Coronary artery (tissue), 2 donors: ENCODE results near the gene ERO1B.

Source experiments
- DNase-seq: peaks from one replicate; pipeline ENCODE4 v3.0.0-alpha.2; 2017; ENCODE audit warnings: low spot score
- H3K27ac ChIP-seq, 2 donors: fragments of 200-600 bp; sonication (generic); one replicate each; pipeline ENCODE4 v1.5.1; 2016 to 2019
- H3K4me3 ChIP-seq: fragments of 200-600 bp; sonication (generic); 2 replicates; pipeline ENCODE4 v1.5.1; 2016; ENCODE audit warnings: mild to moderate bottlenecking, moderate library complexity
- CTCF ChIP-seq: fragments of 200-600 bp; sonication (generic); IDR thresholded peaks from one replicate; pipeline ENCODE4 v1.5.1; 2019; ENCODE audit warnings: antibody characterized with exemption

ERO1B gene

DNA sequence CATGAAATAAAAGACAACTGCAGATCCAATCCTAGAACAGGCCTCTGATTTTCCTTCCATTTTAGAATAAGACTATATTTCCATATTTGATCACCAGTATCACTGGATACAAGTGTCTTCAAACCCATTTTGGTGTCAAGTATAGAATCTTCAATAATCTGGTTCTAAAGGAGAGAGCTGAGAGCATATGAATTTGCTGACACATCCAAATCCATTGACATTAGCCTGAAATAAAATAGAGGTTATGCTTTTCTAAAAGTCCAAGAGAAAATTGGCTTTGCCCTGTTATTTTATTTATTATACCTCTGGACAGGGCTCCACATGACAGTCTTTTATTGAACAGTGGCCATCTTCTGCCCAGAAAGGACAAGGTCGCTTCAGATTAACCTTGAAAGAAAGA, 28.6 kb downstream of the ERO1B start:
- Histone ChIP-seq H3K4me3 (no peak overlapping the region), H3K27ac (no peak overlapping the region)
- TF ChIP-seq CTCF: no peak
- no peak for DNase-seq

- TF ChIP-seq CTCF: no peak
- Histone ChIP-seq H3K4me3 (no peak overlapping the region), H3K27ac (no peak overlapping the region)
- no peak for DNase-seq
These were observed 30.2 kb downstream of the ERO1B start for GRCh38 chr1:236251587-236251986.

- no peak overlapping the region for H3K27ac ChIP-seq
- DNase-seq: no peak
- no peak for TF ChIP-seq CTCF
- no peak overlapping the region for H3K4me3 ChIP-seq
These were observed 34.5 kb downstream of the ERO1B start for GRCh38 chr1:236247286-236247685.

- no peak overlapping the region for H3K27ac ChIP-seq
- no peak for DNase-seq
- no peak for TF ChIP-seq CTCF
- H3K4me3 ChIP-seq: no peak overlapping the region
These were observed 39.2 kb downstream of the ERO1B start for GRCh38 chr1:236242568-236242967.

DNA sequence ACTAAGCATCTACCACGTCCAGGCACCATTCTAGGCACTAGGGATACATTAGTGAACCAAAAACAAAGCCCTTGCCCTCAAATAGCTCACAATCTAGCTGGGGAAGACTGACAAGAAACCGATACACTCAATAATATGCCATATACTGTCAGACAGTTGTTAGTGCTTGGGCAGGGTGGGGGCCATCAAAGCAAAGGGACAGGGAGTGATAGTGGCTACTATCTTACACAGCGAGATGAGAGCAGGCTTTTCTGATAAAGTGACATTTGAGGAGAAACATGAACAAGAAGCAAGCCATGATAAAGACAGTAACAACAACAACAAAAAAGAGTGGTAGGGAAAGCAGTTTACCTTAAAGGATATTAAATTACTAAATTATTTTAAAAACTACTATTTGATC, 41.1 kb downstream of the ERO1B start:
- Histone ChIP-seq H3K27ac (no peak overlapping the region), H3K4me3 (no peak overlapping the region)
- no peak for TF ChIP-seq CTCF
- no peak for DNase-seq

- no peak for DNase-seq
- Histone ChIP-seq H3K27ac (no peak overlapping the region), H3K4me3 (no peak overlapping the region)
- no peak for TF ChIP-seq CTCF
These were observed 42.6 kb downstream of the ERO1B start for GRCh38 chr1:236239092-236239585.

DNA sequence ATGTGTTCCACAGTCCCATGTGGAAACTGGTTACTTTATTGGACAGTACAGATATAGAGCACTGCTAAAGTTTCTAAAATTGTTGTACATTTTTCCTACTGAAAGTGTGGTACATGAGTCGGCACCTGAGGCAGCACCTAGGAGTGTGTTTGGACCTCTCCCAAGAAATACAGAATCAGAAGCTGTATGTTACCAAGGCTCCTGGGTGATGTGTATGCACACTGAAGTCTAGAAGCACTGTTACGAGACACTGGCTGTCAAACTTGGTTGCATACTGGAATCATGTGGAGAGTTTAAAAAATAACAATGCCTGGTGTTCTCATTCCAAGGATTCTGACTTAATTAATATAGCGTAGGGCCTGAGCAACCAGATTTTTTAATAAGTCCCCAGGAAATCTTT, 46.6 kb downstream of the ERO1B start:
- DNase-seq: no peak
- H3K4me3 ChIP-seq: no peak overlapping the region
- no peak overlapping the region for H3K27ac ChIP-seq
- no peak for TF ChIP-seq CTCF
